Measurements from ENCODE around the gene BTRC.
A peak's percentile ranks its signal among the peaks of the same experiment; 100 is the strongest.
"Not testable (repeated sequence)": the region's sequence is repeated elsewhere in the genome, so short reads cannot be mapped to it uniquely, and the experiment has no call there.

The BTRC gene

GRCh38 chr10:101358706-101359300 lies 4.8 kb downstream of the BTRC start:
- ATAC-seq: peak; percentile 3; the same call in 1 of the 3 replicates
- TF ChIP-seq, protein P1, sequence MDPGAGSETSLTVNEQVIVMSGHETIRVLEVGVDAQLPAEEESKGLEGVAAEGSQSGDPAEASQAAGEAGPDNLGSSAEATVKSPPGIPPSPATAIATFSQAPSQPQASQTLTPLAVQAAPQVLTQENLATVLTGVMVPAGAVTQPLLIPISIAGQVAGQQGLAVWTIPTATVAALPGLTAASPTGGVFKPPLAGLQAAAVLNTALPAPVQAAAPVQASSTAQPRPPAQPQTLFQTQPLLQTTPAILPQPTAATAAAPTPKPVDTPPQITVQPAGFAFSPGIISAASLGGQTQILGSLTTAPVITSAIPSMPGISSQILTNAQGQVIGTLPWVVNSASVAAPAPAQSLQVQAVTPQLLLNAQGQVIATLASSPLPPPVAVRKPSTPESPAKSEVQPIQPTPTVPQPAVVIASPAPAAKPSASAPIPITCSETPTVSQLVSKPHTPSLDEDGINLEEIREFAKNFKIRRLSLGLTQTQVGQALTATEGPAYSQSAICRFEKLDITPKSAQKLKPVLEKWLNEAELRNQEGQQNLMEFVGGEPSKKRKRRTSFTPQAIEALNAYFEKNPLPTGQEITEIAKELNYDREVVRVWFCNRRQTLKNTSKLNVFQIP (CRISPR knock-in tag; IDR thresholded peaks at IDR 0.05; ENCODE audit: borderline replicate concordance, low read depth): no peak
- no peak for TF ChIP-seq GLIS3 (CRISPR knock-in tag; IDR thresholded peaks at IDR 0.05)
- TF ChIP-seq RARB (CRISPR knock-in tag; IDR thresholded peaks at IDR 0.05): no peak
- TF ChIP-seq PPARA (CRISPR knock-in tag; IDR thresholded peaks at IDR 0.05; ENCODE audit: borderline replicate concordance): no peak
- no peak for TF ChIP-seq ZNF70 (CRISPR knock-in tag; IDR thresholded peaks at IDR 0.05)
- peak; percentile 55; the same call in 1 of the 2 replicates for TF ChIP-seq TOX (CRISPR knock-in tag; IDR thresholded peaks at IDR 0.05; ENCODE audit: borderline replicate concordance)
- no peak for TF ChIP-seq ARNTL (CRISPR knock-in tag; IDR thresholded peaks at IDR 0.05; ENCODE audit: borderline replicate concordance, low read depth)
- no peak for TF ChIP-seq SNAI2 (CRISPR knock-in tag; IDR thresholded peaks at IDR 0.05)
- TF ChIP-seq, protein P2, sequence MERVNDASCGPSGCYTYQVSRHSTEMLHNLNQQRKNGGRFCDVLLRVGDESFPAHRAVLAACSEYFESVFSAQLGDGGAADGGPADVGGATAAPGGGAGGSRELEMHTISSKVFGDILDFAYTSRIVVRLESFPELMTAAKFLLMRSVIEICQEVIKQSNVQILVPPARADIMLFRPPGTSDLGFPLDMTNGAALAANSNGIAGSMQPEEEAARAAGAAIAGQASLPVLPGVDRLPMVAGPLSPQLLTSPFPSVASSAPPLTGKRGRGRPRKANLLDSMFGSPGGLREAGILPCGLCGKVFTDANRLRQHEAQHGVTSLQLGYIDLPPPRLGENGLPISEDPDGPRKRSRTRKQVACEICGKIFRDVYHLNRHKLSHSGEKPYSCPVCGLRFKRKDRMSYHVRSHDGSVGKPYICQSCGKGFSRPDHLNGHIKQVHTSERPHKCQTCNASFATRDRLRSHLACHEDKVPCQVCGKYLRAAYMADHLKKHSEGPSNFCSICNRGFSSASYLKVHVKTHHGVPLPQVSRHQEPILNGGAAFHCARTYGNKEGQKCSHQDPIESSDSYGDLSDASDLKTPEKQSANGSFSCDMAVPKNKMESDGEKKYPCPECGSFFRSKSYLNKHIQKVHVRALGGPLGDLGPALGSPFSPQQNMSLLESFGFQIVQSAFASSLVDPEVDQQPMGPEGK (CRISPR knock-in tag; IDR thresholded peaks at IDR 0.05; ENCODE audit: borderline replicate concordance): no peak
- TF ChIP-seq ISL1 (CRISPR knock-in tag; IDR thresholded peaks at IDR 0.05): peak; percentile 40; the same call in 1 of the 2 replicates
- no peak for TF ChIP-seq BACH2 (CRISPR knock-in tag; IDR thresholded peaks at IDR 0.05; ENCODE audit: borderline replicate concordance)
- TF ChIP-seq OSR1 (CRISPR knock-in tag; IDR thresholded peaks at IDR 0.05): no peak
- TF ChIP-seq, protein P3, sequence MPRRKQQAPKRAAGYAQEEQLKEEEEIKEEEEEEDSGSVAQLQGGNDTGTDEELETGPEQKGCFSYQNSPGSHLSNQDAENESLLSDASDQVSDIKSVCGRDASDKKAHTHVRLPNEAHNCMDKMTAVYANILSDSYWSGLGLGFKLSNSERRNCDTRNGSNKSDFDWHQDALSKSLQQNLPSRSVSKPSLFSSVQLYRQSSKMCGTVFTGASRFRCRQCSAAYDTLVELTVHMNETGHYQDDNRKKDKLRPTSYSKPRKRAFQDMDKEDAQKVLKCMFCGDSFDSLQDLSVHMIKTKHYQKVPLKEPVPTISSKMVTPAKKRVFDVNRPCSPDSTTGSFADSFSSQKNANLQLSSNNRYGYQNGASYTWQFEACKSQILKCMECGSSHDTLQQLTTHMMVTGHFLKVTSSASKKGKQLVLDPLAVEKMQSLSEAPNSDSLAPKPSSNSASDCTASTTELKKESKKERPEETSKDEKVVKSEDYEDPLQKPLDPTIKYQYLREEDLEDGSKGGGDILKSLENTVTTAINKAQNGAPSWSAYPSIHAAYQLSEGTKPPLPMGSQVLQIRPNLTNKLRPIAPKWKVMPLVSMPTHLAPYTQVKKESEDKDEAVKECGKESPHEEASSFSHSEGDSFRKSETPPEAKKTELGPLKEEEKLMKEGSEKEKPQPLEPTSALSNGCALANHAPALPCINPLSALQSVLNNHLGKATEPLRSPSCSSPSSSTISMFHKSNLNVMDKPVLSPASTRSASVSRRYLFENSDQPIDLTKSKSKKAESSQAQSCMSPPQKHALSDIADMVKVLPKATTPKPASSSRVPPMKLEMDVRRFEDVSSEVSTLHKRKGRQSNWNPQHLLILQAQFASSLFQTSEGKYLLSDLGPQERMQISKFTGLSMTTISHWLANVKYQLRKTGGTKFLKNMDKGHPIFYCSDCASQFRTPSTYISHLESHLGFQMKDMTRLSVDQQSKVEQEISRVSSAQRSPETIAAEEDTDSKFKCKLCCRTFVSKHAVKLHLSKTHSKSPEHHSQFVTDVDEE (CRISPR knock-in tag; IDR thresholded peaks at IDR 0.05): no peak
- TF ChIP-seq ZFP30 (CRISPR knock-in tag; IDR thresholded peaks at IDR 0.05): no peak
- TF ChIP-seq ZC3H10 (CRISPR knock-in tag; IDR thresholded peaks at IDR 0.05): peak; percentile 87
- TF ChIP-seq ZNF8 (CRISPR knock-in tag; IDR thresholded peaks at IDR 0.05): no peak
- no peak for TF ChIP-seq CREB5 (CRISPR knock-in tag; IDR thresholded peaks at IDR 0.05; ENCODE audit: low read depth)
- TF ChIP-seq ZNF565 (CRISPR knock-in tag; conservative IDR thresholded peaks at IDR 0.05; ENCODE audit: low read depth): no peak
- no peak for TF ChIP-seq ESRRG (CRISPR knock-in tag; IDR thresholded peaks at IDR 0.05)
- peak; percentile 41; the same call in 1 of the 2 replicates for TF ChIP-seq ZFP3 (CRISPR knock-in tag; IDR thresholded peaks at IDR 0.05)
- TF ChIP-seq CSDC2 (CRISPR knock-in tag; IDR thresholded peaks at IDR 0.05): no peak
- no peak for TF ChIP-seq TCF4 (CRISPR knock-in tag; IDR thresholded peaks at IDR 0.05; ENCODE audit: borderline replicate concordance)
- no peak for TF ChIP-seq CSRNP3 (CRISPR knock-in tag; IDR thresholded peaks at IDR 0.05)

DNA sequence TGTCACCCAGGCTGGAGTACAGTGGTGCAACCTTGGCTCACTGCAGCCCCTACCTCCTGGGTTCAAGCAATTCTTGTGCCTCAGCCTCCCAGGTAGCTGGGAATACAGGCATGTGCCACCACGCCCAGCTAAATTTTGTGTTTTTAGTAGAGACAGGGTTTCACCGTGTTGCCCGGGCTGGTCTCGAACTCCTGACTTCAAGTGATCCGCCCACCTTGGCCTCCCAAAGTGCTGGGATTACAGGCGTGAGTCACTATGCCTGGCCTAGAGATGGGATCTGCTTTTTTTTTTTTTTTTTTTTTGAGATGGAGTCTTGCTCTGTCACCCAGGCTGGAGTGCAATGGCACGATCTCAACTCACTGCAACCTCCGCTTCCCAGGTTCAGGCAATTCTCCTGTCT lies 6.1 kb downstream of the BTRC start:
- ATAC-seq: not testable (repeated sequence)

DNA sequence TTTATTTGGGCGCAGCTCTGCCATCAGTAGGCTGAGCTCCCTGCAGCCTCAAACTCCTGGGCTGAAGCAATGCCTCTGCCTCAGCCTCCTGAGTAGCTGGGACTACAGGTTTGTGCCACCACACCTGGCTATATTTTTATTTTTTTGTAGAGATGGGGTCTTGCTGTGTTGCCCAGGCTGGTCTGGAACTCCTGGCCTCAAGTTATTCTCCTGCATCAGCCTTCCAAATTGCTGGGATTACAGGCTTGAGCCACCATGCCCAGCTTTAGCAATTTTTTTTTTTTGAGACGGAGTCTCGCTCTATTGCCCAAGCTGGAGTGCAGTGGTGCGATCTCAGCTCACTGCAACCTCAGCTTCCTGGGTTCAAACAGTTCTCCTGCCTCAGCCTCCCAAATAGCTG lies 6.9 kb downstream of the BTRC start:
- ATAC-seq: not testable (repeated sequence)
